Transverse colon (tissue), 4 donors: Measurements from ENCODE around the gene MGAT4A. TPM values are rescaled to one million over a fixed set of nuclear protein-coding genes. Genes with fewer than 3 reads are reported as not detected.

ENCODE experiments used
- DNase-seq: peaks from one replicate; pipeline ENCODE4 v3.0.0-alpha.2; 2019
- H3K27ac ChIP-seq, 4 donors: fragments of 200-600 bp; sonication (generic); 2 replicates each; pipeline ENCODE4 v1.5.1; 2016 to 2018; ENCODE audit warnings: inconsistent platforms in 4 of 4
- H3K27me3 ChIP-seq: fragments of 200-600 bp; sonication (generic); 2 replicates; pipeline ENCODE4 v1.5.1; 2017; ENCODE audit warnings: inconsistent platforms
- H3K36me3 ChIP-seq, 4 donors: fragments of 200-600 bp; sonication (generic); 2 replicates each; pipeline ENCODE4 v1.5.1; 2017 to 2019; ENCODE audit warnings: inconsistent platforms in 4 of 4
- H3K4me1 ChIP-seq, 4 donors: fragments of 200-600 bp; sonication (generic); 2 replicates each; pipeline ENCODE4 v1.5.1; 2017 to 2020; ENCODE audit warnings: inconsistent platforms in 4 of 4
- H3K4me3 ChIP-seq, 4 donors: fragments of 200-600 bp; sonication (generic); 1 replicate in 1 of 4; 2 replicates in 3 of 4; pipeline versions ENCODE4 v1.5.1 to v1.6.1; 2017 to 2019; ENCODE audit warnings: inconsistent platforms in 4 of 4
- H3K9me3 ChIP-seq, 2 donors: fragments of 200-600 bp; sonication (generic); 2 replicates each; pipeline ENCODE4 v1.5.1; 2017 to 2019; ENCODE audit warnings: inconsistent platforms in 2 of 2
- CTCF ChIP-seq, 5 experiments: fragments of 200-600 bp in 3 of 5; fragments of 450-650 bp in 2 of 5; sonication (generic) in 3 of 5; IDR thresholded peaks; 1 replicate in 2 of 5; 2 replicates in 3 of 5; pipeline ENCODE4 v1.5.1; 2016 to 2017; ENCODE audit warnings: antibody characterized with exemption in 5 of 5, inconsistent platforms in 3 of 5, mild to moderate bottlenecking in 2 of 5, moderate library complexity in 1 of 5
- EP300 ChIP-seq: sonication (generic); formaldehyde crosslinking; IDR thresholded peaks from one replicate; pipeline ENCODE4 v1.6.1; 2017; ENCODE audit warnings: antibody characterized with exemption, low read depth
- POLR2A ChIP-seq: fragments of 450-650 bp; IDR thresholded peaks from one replicate; pipeline ENCODE4 v1.6.1; 2016; ENCODE audit warnings: antibody characterized with exemption, mild to moderate bottlenecking, moderate library complexity
- POLR2AphosphoS5 ChIP-seq, 3 donors: sonication (generic); formaldehyde crosslinking; IDR thresholded peaks; one replicate each; pipeline ENCODE4 v1.6.1; 2016; ENCODE audit warnings: antibody characterized with exemption in 3 of 3
- WGBS, 2 donors: methylation state at CpG; one replicate each; pipeline ENCODE4 v1.1.5; 2018; ENCODE audit warnings: low coverage in 1 of 2; 5-methylcytosine and 5-hydroxymethylcytosine counted together
- in situ Hi-C, 4 donors: fragments of 200-750 bp; cut with MboI; loops; one replicate each; pipeline versions ENCODE4 v1.15.0 to v1.15.1; 2017; ENCODE audit warnings: low sequenced_read_pairs in 3 of 4, low pct_ligation_motif_present in 1 of 4, low pct_unique_long_range_greater_than_20kb in 1 of 4
- intact Hi-C: fragments of 100-400 bp; cut with DNase I; formaldehyde crosslinking; loops from one replicate; pipeline ENCODE4 v1.15.1; 2023; ENCODE audit warnings: low total_unique reads
- total RNA-seq, 4 donors: library from RNA; depleted of rRNA; stranded (reverse); fragments of >200 nt; gene quantifications; one replicate each; pipeline ENCODE4 v1.1.0, GENCODE V29; 2016

Gene MGAT4A
- total RNA-seq, 4 donors from 2014 or later, result 29.9 to 237 (median 124) TPM

- no peak for TF ChIP-seq POLR2AphosphoS5 (IDR thresholded peaks at IDR 0.05)
- TF ChIP-seq POLR2A, result no peak
- TF ChIP-seq CTCF (IDR thresholded peaks at IDR 0.05), result no peak
- TF ChIP-seq EP300, result no peak
- WGBS, 2 donors, result 96 to 98% methylated on average over 6 to 9 of the region's 9 CpGs
Measured at GRCh38 chr2:98582523-98582922, 148.4 kb downstream of the MGAT4A start.

DNA sequence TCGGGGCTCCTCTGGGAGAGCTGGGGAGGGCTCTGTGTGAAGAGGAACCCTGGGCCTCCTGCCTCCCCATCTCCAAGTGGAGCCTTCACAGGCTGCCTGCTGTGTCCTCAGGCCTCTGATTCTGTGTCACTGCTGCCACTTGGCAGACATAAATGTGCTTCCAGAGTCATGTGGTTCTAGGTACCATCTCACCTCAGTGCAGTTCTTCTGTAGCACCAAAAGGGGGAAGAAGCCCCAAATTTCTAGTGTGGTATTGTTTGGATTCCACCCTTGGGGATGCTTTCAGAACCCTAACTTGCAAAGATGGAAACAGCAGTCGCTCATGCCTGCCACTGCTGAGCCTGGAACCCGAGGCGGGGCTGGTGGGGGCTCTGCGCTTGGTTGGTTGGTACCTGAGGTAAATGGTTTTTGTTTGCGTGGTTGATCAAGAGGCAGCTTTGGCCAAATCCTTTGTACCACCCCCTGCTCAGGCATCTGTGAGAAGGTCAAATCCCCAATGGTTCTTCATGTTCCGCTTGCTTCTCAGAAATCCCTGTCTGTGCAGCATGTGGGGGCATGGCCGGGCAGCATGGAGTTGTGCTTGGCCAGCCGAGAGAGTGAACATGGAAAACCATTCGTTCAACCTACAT is 150.2 kb downstream of the MGAT4A start:
- intact Hi-C loops, result no loop called here
- TF ChIP-seq EP300, result no peak
- TF ChIP-seq CTCF (IDR thresholded peaks at IDR 0.05), result no peak
- TF ChIP-seq POLR2AphosphoS5 (IDR thresholded peaks at IDR 0.05), result no peak
- no peak for TF ChIP-seq POLR2A
- Histone ChIP-seq H3K4me3 (no peak overlapping the region), H3K36me3 (peaks cover 0 to 6% (median 0%) of the 10 kb centered on the region in 4 donors), H3K9me3 (no peaks in the 10 kb centered on the region), H3K27me3 (no peaks in the 10 kb centered on the region), H3K27ac (no peak overlapping the region), H3K4me1 (peaks cover 0 to 14% (median 9%) of the 10 kb centered on the region in 4 donors)
- 88 to 100% methylated on average over 2 to 10 of the region's 10 CpGs for WGBS, 2 donors
- no peak for DNase-seq
- in situ Hi-C loops, result loop anchor here in 1 of 4 donors (25.0 kb wide), 1 partner anchor 168 kb away; no protein-coding TSS in a partner anchor

More at GRCh38 chr2:98582523-98582922, 148.4 kb downstream of the MGAT4A start:
- intact Hi-C loops (no loop called here), in situ Hi-C loops (loop anchor here in 1 of 4 donors (25.0 kb wide), 1 partner anchor 170 kb away; no protein-coding TSS in a partner anchor)
- Histone ChIP-seq H3K4me1 (peaks cover 0 to 14% (median 9%) of the 10 kb centered on the region in 4 donors), H3K4me3 (no peak overlapping the region), H3K27me3 (no peaks in the 10 kb centered on the region), H3K36me3 (peaks cover 0 to 6% (median 0%) of the 10 kb centered on the region in 4 donors), H3K9me3 (no peaks in the 10 kb centered on the region), H3K27ac (no peak overlapping the region)
- DNase-seq, result no peak

GRCh38 chr2:98579926-98580325 is 151.0 kb downstream of the MGAT4A start:
- Histone ChIP-seq H3K9me3 (no peaks in the 10 kb centered on the region), H3K4me1 (peaks cover 0 to 14% (median 9%) of the 10 kb centered on the region in 4 donors), H3K27ac (no peak overlapping the region), H3K4me3 (no peak overlapping the region), H3K27me3 (no peaks in the 10 kb centered on the region), H3K36me3 (peaks cover 0 to 6% (median 0%) of the 10 kb centered on the region in 4 donors)
- 97% methylated on average over 6 of the region's 7 CpGs; no CpG with 5 or more reads in 1 of the 2 donors for WGBS, 2 donors
- no peak for DNase-seq
- TF ChIP-seq POLR2A (no peak), CTCF (IDR thresholded peaks at IDR 0.05) (no peak), POLR2AphosphoS5 (IDR thresholded peaks at IDR 0.05) (no peak), EP300 (no peak)
- intact Hi-C loops, result no loop called here
- in situ Hi-C loops, result loop anchor here in 1 of 4 donors (25.0 kb wide), 1 partner anchor 168 kb away; no protein-coding TSS in a partner anchor

DNA sequence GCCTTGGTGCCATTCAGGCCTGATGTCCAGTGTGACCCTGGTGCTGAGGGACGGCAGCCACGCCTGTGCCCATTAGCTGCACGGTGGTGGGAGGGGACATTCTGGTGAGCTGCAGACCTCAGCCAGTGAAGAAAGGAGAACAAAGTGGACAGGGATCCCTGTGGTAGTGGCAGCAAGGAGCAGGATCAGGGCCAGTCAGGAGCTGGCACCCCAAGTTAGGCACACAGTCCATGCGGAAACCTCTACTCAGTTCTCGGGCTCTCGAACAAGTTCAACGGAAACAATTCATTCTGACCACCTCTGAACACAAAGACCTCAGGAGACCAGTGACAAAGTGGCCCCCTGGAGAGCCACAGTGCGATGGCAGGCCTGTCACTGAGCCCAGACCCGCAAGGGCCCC is 152.7 kb downstream of the MGAT4A start:
- WGBS, 2 donors, result 92% methylated on average over 9 of the region's 9 CpGs; no CpG with 5 or more reads in 1 of the 2 donors
- Histone ChIP-seq H3K9me3 (no peaks in the 10 kb centered on the region), H3K36me3 (peaks cover 0 to 8% (median 0%) of the 10 kb centered on the region in 4 donors), H3K27me3 (no peaks in the 10 kb centered on the region), H3K27ac (no peak overlapping the region), H3K4me1 (no peaks in the 10 kb centered on the region), H3K4me3 (no peak overlapping the region)
- no peak for TF ChIP-seq EP300
- no peak for TF ChIP-seq POLR2AphosphoS5 (IDR thresholded peaks at IDR 0.05)
- no peak for TF ChIP-seq POLR2A
- no peak for TF ChIP-seq CTCF (IDR thresholded peaks at IDR 0.05)
- no peak for DNase-seq
- in situ Hi-C loops, result loop anchor here in 1 of 4 donors (25.0 kb wide), 1 partner anchor 166 kb away; no protein-coding TSS in a partner anchor
- intact Hi-C loops, result no loop called here
